GM21576 (cell line): ENCODE data around the gene MMP1.

Experiments
- ATAC-seq: cut with Tn5 transposase; IDR thresholded peaks from one replicate; pipeline ENCODE4 v1.9.1; 2021; ENCODE audit warnings: mild to moderate bottlenecking, moderate library complexity; ENCODE audit not compliant: unreplicated experiment

Gene MMP1

DNA sequence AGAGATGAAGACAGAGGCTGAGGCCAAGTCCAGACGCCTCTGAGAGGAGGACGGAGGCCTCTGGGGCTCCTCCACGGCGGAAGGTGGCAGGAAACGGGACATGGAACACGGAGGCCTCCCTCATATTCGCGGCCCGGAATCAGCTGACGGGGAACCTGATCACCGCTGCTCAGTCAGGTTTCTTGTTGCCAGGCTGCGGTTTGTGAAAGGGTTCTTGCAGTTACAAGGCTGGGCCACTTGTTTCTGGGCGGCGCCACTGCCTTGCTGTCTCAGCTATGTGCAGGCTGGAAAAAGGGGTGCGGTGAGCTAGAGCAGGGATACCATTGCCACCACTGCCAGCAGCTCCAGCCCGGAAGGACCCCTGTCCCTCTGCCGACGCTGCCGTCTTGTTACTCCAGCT, 10.0 kb upstream of the MMP1 start:
- peak; percentile 60 for ATAC-seq

DNA sequence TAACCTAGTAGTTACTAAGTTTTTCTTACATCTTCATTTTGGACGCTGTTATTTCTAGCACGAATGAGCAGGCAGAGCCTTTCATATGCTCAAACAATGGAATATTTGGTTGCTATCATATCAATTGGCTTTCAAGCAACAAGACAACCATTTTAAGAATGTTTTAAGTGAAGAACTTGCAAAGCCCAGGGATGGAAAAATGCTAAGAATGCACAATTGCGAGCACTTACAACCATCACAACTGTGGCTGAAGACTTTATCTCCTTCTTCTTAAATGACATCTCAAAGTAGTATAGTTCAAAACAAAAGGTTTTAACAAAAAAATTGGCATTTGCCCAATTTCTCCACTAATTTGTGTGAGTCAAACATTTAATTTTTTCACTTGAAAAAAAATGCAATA, 8.3 kb upstream of the MMP1 start:
- no peak for ATAC-seq

GRCh38 chr11:102802341-102802740, 4.4 kb upstream of the MMP1 start:
- no peak for ATAC-seq

DNA sequence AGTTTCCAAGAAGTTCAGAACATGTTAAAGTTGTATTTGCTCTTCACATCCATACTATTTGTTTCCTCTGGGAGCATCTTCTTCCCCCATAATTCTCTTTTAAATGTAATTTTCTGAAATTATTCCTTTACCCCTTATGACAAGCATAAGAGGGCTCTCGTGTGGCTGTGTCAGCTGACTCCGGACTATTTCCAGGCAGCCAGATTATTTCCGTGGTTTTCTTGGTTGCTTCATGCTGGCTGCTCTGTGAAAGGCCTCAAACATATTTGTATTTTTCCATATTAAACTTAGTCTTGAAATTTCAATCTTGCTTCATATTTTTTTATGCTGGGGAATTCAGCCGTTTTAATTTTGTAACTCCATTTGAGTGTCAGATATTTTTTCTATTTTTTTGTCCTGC, 2.8 kb upstream of the MMP1 start:
- ATAC-seq, result no peak

- ATAC-seq, result no peak
These were observed 1.9 kb upstream of the MMP1 start for GRCh38 chr11:102799681-102800340.

- ATAC-seq, result peak; percentile 91
These were observed 3.6 kb downstream of the MMP1 start for GRCh38 chr11:102794382-102794781.

DNA sequence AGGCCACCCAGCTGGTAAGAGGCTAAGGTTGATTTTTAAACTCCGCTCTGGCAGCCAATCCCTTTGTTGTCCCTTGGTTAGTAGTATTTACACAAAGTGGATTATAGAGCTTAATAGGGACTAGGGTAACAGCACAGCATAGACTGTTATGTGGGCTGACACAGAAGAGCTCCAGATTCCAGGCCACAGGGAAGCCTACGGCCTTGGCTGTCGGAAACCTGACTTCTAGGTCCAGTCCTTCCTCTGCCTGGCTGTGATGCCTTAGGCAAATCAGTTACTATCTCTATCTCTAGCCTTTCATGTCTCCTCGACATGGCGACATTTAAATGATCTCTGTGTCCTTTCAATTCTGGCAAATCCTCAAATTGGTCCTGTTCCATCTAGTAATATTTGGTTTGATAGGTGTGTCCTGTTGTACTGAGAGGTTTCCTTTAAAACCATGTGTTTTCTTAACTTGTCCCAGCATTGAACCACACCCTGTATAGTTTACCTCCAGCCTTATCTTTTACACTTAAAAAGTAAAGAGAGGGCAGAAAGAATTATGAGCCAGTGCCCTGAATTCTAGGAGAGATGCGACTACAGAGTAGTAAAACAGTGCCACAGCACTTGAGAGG, 4.2 kb downstream of the MMP1 start:
- ATAC-seq, result no peak

GRCh38 chr11:102792604-102793003, 5.4 kb downstream of the MMP1 start:
- ATAC-seq, result no peak

- no peak for ATAC-seq
These were observed 6.5 kb downstream of the MMP1 start for GRCh38 chr11:102791271-102792036.

GRCh38 chr11:102788334-102788995, 9.5 kb downstream of the MMP1 start:
- no peak for ATAC-seq

- no peak for ATAC-seq
These were observed 13.6 kb downstream of the MMP1 start for GRCh38 chr11:102784380-102784779.

GRCh38 chr11:102783720-102784119, 14.2 kb downstream of the MMP1 start:
- ATAC-seq, result no peak

DNA sequence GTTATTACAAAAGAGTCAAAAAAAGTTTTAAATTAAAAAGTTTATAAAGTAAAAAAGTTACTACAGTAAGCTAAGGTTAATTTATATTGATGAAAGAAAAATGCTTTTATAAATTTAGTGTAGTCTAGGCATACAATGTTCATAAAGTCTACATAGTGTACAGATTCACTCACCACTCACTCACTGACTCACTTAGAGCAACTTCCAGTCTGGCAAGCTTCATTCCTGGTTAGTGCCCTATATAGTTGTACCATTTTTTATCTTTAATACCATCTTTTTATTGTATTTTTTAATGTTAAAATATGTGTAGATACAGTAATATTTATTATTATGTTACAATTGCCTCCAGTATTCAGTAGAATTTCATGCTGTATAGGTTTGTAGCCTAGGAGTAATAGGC, 14.9 kb downstream of the MMP1 start:
- ATAC-seq, result no peak

DNA sequence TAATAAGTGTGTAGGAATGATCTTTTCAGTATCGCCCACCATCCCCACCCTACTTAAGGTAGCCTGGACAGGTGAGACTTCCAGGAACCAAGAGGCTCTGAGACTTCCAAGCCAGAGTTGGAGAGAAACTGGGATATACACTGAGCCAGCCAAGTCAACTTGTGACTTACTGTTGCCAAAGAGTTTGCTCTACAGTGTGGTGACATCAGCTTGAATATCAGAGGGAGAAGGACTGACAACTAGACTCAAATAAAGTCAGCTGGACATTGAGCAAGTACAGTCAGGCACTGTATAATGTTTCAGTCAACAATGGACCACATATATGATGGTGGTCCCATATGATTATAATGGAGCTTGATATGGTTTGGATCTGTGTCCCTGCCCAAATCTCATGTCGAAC, 16.3 kb downstream of the MMP1 start:
- ATAC-seq, result no peak

DNA sequence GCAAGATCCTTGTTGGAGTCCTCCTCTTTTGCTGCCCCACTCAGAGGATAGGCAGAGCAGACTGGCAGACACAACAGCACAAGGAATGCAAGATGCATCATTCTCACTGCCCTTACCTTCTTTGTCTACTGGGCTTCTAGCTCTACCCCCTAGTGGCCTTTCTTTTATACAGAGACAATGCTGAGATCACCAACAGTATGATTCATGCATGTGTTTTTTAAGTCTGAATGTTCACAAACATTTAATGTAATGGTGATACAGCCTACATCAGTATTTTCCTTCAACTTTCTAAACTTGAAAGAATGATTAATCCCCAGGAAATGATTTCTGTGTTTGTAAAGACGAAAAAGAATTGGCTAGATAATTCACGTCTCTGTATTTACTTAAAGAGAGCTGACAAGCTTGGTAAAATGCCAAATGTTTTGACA, 17.5 kb downstream of the MMP1 start, which contains the start of gene MMP10:
MMP10 (minus strand) TSS at position 138 of the 428 bp plus-strand sequence; CDS start at position 101, 37 bp downstream.
- ATAC-seq, result no peak

DNA sequence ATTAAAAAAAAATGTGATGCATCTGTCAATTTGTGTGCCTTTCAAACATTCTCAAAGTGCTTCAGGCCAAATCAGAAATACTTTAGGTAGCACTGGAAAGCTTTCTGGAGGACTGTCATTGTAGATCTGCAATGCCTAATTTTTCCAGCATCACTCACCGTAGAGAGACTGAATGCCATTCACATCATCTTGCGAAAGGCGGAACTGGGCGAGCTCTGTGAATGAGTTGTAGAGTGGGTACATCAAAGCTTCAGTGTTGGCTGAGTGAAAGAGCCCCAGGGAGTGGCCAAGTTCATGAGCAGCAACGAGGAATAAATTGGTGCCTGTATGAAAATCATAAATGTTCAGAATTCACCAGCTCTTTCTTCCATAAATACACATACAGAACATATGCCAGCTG, 21.5 kb downstream of the MMP1 start:
- no peak for ATAC-seq

GRCh38 chr11:102773386-102773785, 24.6 kb downstream of the MMP1 start:
- no peak for ATAC-seq

- ATAC-seq, result no peak
These were observed 26.6 kb downstream of the MMP1 start for GRCh38 chr11:102771351-102771750.

GRCh38 chr11:102770191-102770590, 27.8 kb downstream of the MMP1 start:
- ATAC-seq, result no peak

GRCh38 chr11:102767800-102768199, 30.2 kb downstream of the MMP1 start:
- no peak for ATAC-seq

DNA sequence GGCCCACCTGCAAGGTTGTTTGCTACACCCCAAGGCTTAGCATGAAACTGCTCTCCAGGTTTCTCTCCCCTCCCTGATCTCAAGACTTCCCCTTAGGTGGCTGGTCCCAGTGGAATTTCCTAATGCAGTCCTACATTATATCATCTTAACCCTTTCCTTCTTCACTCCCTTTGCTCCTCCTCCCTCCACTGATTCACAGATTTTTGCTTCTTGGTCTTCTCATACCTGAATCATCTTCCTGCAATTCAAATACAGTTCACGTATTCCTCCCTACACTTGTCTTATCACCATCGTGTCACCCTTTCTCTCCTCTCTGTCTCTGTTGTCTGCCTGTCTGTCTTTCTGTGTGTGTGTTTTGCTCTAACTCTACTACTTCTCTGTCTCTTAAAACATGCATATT, 34.5 kb downstream of the MMP1 start:
- no peak for ATAC-seq
